IMR-90 (cell line): Measurements from ENCODE around the gene MEP1B.

Experiments
- BHLHE40 ChIP-seq: fragments of 150-350 bp; IDR thresholded peaks from 2 replicates; pipeline ENCODE4 v1.6.1; 2016; ENCODE audit warnings: mild to moderate bottlenecking, low read depth, low read length
- CTCF ChIP-seq: conservative IDR thresholded peaks from 2 replicates; pipeline ENCODE4 v1.5.1; 2012; ENCODE audit warnings: mild to moderate bottlenecking, low read depth, low read length, improper control_type of control experiment
- ELK1 ChIP-seq: fragments of 150-350 bp; IDR thresholded peaks from 2 replicates; pipeline ENCODE4 v1.6.1; 2016; ENCODE audit warnings: low read depth, mild to moderate bottlenecking, low read length, moderate library complexity, borderline replicate concordance
- POLR2A ChIP-seq: IDR thresholded peaks from 2 replicates; pipeline ENCODE4 v1.6.1; 2012; ENCODE audit warnings: mild to moderate bottlenecking, low read depth, low read length
- RFX5 ChIP-seq: IDR thresholded peaks from 2 replicates; pipeline ENCODE4 v1.8.0; 2012; ENCODE audit warnings: low read depth, mild to moderate bottlenecking, low read length, moderate library complexity
- USF2 ChIP-seq: fragments of 150-350 bp; IDR thresholded peaks from 2 replicates; pipeline ENCODE4 v1.6.1; 2017; ENCODE audit warnings: mild to moderate bottlenecking, antibody characterized with exemption, low read length, low read depth

- no peak for TF ChIP-seq CTCF
- no peak for TF ChIP-seq ELK1
- TF ChIP-seq POLR2A: no peak
- TF ChIP-seq BHLHE40: no peak
- no peak for TF ChIP-seq USF2
- no peak for TF ChIP-seq RFX5
Measured at GRCh38 chr18:32201948-32202672, 12.3 kb downstream of the MEP1B start.
